K562 (cell line): ENCODE results near the gene PTPRF. TPM values are rescaled to one million over a fixed set of nuclear protein-coding genes. Genes with fewer than 3 reads are reported as not detected.
A peak's percentile ranks its signal among the peaks of the same experiment; 100 is the strongest.

ENCODE experiments used
- ATAC-seq: fragments of 200-7000 bp; cut with Tn5 transposase; 3 replicates; pipeline ENCODE4 v1.9.1; 2020; ENCODE audit warnings: moderate library complexity
- BruUV-seq: library from RNA; stranded (reverse); fragments of 400-500 nt; replicated peaks from 2 replicates; lab custom pipeline; 2021; lab: Mats Ljungman, UMichigan
- CTCF ChIA-PET: fragments of 300-600 bp; formaldehyde crosslinking; extraction: SDS; loops from one replicate; lab custom pipeline; 2021; ENCODE audit warnings: low intra/inter-chr PET ratio; lab: Yijun Ruan, JAX
- POLR2A ChIA-PET: fragments of 300-600, 350-650 bp; sonication (Branson Sonifier 250); formaldehyde crosslinking; extraction: SDS; loops from one replicate; lab custom pipeline; 2021; ENCODE audit warnings: antibody characterized with exemption, inconsistent platforms; lab: Yijun Ruan, JAX
- DNase-seq, 4 experiments: peaks; one replicate each; pipeline versions ENCODE4 v3.0.0 to v3.0.0-alpha.2; 2011 to 2018; ENCODE audit warnings: low spot score in 3 of 4, mixed read lengths in 3 of 4; ENCODE audit errors: extremely low read depth in 1 of 4
- FAIRE-seq: peaks from 2 replicates; lab custom pipeline; 2011; peaks lifted over from hg19 to GRCh38; lab: Jason Lieb, UNC
- H2AFZ ChIP-seq: 2 replicates; pipeline ENCODE4 v1.6.0; 2011; ENCODE audit warnings: low read depth, low read length, control low read depth, inconsistent platforms
- H3K27ac ChIP-seq: fragments of 200-600 bp; 3 replicates; pipeline ENCODE4 v1.8.0; 2011; ENCODE audit warnings: low read depth, mild to moderate bottlenecking, control low read depth, inconsistent platforms, low read length, moderate library complexity, mixed read lengths; ENCODE audit errors: extremely low read depth
- H3K27me3 ChIP-seq, 2 experiments: fragments of 300-600 bp in 1 of 2; 2 replicates in 1 of 2; 3 replicates in 1 of 2; pipeline versions ENCODE4 v1.6.0 to v1.8.0; 2011; ENCODE audit warnings: inconsistent platforms in 2 of 2, low read length in 2 of 2, mild to moderate bottlenecking in 1 of 2, mixed read lengths in 1 of 2, moderate library complexity in 1 of 2; ENCODE audit not compliant: control insufficient read depth in 2 of 2, insufficient read depth in 2 of 2
- H3K36me3 ChIP-seq: fragments of 300-600 bp; 3 replicates; pipeline ENCODE4 v1.8.0; 2011; ENCODE audit warnings: mild to moderate bottlenecking, low read length, inconsistent platforms; ENCODE audit not compliant: control insufficient read depth, insufficient read depth
- H3K4me1 ChIP-seq, 2 experiments: fragments of 200-600 bp in 1 of 2; replicated peaks in 1 of 2; 2 replicates in 1 of 2; 3 replicates in 1 of 2; pipeline versions ENCODE4 v1.5.1 to v1.8.0; 2011; ENCODE audit warnings: inconsistent platforms in 2 of 2, low read length in 2 of 2, mild to moderate bottlenecking in 1 of 2, mixed read lengths in 1 of 2, moderate library complexity in 1 of 2; ENCODE audit not compliant: control insufficient read depth in 2 of 2, insufficient read depth in 2 of 2
- H3K4me2 ChIP-seq: 2 replicates; pipeline ENCODE4 v1.6.1; 2011; ENCODE audit warnings: low read length, control low read depth, inconsistent platforms, mixed read lengths; ENCODE audit not compliant: insufficient read depth
- H3K4me3 ChIP-seq: fragments of 200-600 bp; sonication (generic), shearing (Covaris generic); 2 replicates; pipeline ENCODE4 v1.5.1; 2016; ENCODE audit warnings: control low read depth, inconsistent platforms
- H3K79me2 ChIP-seq: fragments of 200-600 bp; 3 replicates; pipeline ENCODE4 v1.8.0; 2011; ENCODE audit warnings: low read length, inconsistent platforms; ENCODE audit not compliant: control insufficient read depth, insufficient read depth
- H3K9ac ChIP-seq, 2 experiments: 2 replicates each; pipeline versions ENCODE4 v1.6.0 to v1.6.1; 2011; ENCODE audit warnings: low read depth in 2 of 2, low read length in 2 of 2, control low read depth in 1 of 2, inconsistent platforms in 1 of 2, mild to moderate bottlenecking in 1 of 2, mixed read lengths in 1 of 2; ENCODE audit not compliant: insufficient read depth in 1 of 2
- H3K9me1 ChIP-seq: one replicate; pipeline ENCODE4 v1.6.0; 2011; ENCODE audit warnings: inconsistent platforms, mild to moderate bottlenecking, low read length, moderate library complexity; ENCODE audit not compliant: control insufficient read depth, insufficient read depth
- H3K9me3 ChIP-seq: replicated peaks from 2 replicates; pipeline ENCODE4 v1.5.1; 2011; ENCODE audit warnings: low read depth, low read length, inconsistent platforms; ENCODE audit not compliant: control insufficient read depth, insufficient read depth
- H4K20me1 ChIP-seq: replicated peaks from 2 replicates; pipeline ENCODE4 v1.6.1; 2011; ENCODE audit warnings: low read length, inconsistent platforms, mixed read lengths; ENCODE audit not compliant: control insufficient read depth, insufficient read depth
- BHLHE40 ChIP-seq: IDR thresholded peaks from 2 replicates; pipeline ENCODE4 v1.6.1; 2011; ENCODE audit warnings: low read length, improper control_type of control experiment
- DMBX1 ChIP-seq: fragments of 250-450 bp; sonication (Bioruptor Pico); IDR thresholded peaks from 2 replicates; pipeline ENCODE4 v1.8.0; 2022; ENCODE audit warnings: inconsistent platforms, mild to moderate bottlenecking, moderate library complexity, borderline replicate concordance
- E2F6 ChIP-seq, 2 experiments: IDR thresholded peaks; 2 replicates each; pipeline ENCODE4 v1.6.1; 2011; ENCODE audit warnings: borderline replicate concordance in 1 of 2, control low read depth in 1 of 2, low read depth in 1 of 2, low read length in 1 of 2, mild to moderate bottlenecking in 1 of 2, mixed read lengths in 1 of 2, moderate library complexity in 1 of 2; ENCODE audit not compliant: insufficient read depth in 1 of 2, insufficient read length in 1 of 2, poor library complexity in 1 of 2, severe bottlenecking in 1 of 2; ENCODE audit errors: extremely low read depth in 1 of 2
- GTF2E2 ChIP-seq: fragments of 200-800 bp; sonication (Bioruptor generic); IDR thresholded peaks from 2 replicates; pipeline ENCODE4 v1.6.1; 2016; ENCODE audit warnings: missing genetic modification characterization, missing compliant biosample characterization
- L3MBTL2 ChIP-seq: fragments of 450-650 bp; IDR thresholded peaks from 2 replicates; pipeline ENCODE4 v1.6.1; 2016; ENCODE audit warnings: mild to moderate bottlenecking, moderate library complexity
- MAFK ChIP-seq: IDR thresholded peaks from 2 replicates; pipeline ENCODE4 v1.6.1; 2011; ENCODE audit warnings: low read length, improper control_type of control experiment
- MEIS2 ChIP-seq: fragments of 450-650 bp; IDR thresholded peaks from 2 replicates; pipeline ENCODE4 v1.6.1; 2014; ENCODE audit warnings: mild to moderate bottlenecking; ENCODE audit not compliant: partially characterized antibody
- PBX2 ChIP-seq, 2 experiments: IDR thresholded peaks in 1 of 2; conservative IDR thresholded peaks in 1 of 2; 2 replicates each; pipeline ENCODE4 v1.6.1; 2016; ENCODE audit warnings: low read depth in 2 of 2, mild to moderate bottlenecking in 1 of 2, missing compliant biosample characterization in 1 of 2, missing genetic modification characterization in 1 of 2, moderate library complexity in 1 of 2
- PKNOX1 ChIP-seq: fragments of 450-650 bp; IDR thresholded peaks from 2 replicates; pipeline ENCODE4 v1.6.1; 2016
- USF1 ChIP-seq: sonication (generic); formaldehyde crosslinking; IDR thresholded peaks from 2 replicates; pipeline ENCODE4 v1.9.0; 2022; ENCODE audit warnings: mild to moderate bottlenecking, missing genetic modification reagents
- WGBS: fragments of 100-300 bp; shearing (Covaris generic); methylation state at CpG from one replicate; pipeline ENCODE4 v1.1.6; 2016; ENCODE audit warnings: low coverage, mixed read lengths; ENCODE audit not compliant: insufficient coverage; ENCODE audit errors: missing lambda C conversion rate; 5-methylcytosine and 5-hydroxymethylcytosine counted together
- in situ Hi-C: fragments of 300-500 bp; cut with MboI; formaldehyde crosslinking; loops from 4 replicates; pipeline ENCODE4 v1.15.0; 2018; ENCODE audit warnings: inconsistent platforms, mixed read lengths
- intact Hi-C: fragments of 100-400 bp; cut with micrococcal nuclease; formaldehyde crosslinking; loops from 2 replicates; pipeline ENCODE4 v1.14.2; 2022
- polyA plus RNA-seq, 8 experiments: library from polyadenylated mRNA; depleted of rRNA in 4 of 8; stranded (reverse) in 5 of 8; unstranded in 3 of 8; fragments of >200 nt; fragmentation: Nextera tagmentation in 2 of 8; fragmentation: Illumina TruSeq in 1 of 8; extraction: Ambion mirVana in 2 of 8; extraction: Trizol in 1 of 8; gene quantifications; 2 replicates each; pipeline versions ENCODE4 v1.2.1 to v1.2.3, GENCODE V29; 2011 to 2014; ENCODE audit warnings: inconsistent platforms in 1 of 8, missing spikeins in 1 of 8
- total RNA-seq, 7 experiments: library from RNA; depleted of rRNA in 6 of 7; stranded (reverse); fragments of >200 nt in 6 of 7; fragmentation: Illumina TruSeq in 2 of 7; extraction: Trizol in 2 of 7; gene quantifications; 2 replicates each; pipeline versions ENCODE4 v1.2.1 to v1.2.3, GENCODE V29; 2011 to 2021; ENCODE audit warnings: low replicate concordance in 1 of 7
- TF ChIP-seq, protein P1 (sequence below), 2 experiments: fragments of 450-650 bp; conservative IDR thresholded peaks; 2 replicates each; pipeline ENCODE4 v1.6.1; 2017; ENCODE audit warnings: mild to moderate bottlenecking in 2 of 2, moderate library complexity in 2 of 2
- TF ChIP-seq, protein P2 (sequence below): fragments of 450-650 bp; IDR thresholded peaks from 2 replicates; pipeline ENCODE4 v1.6.1; 2016; ENCODE audit warnings: missing biosample characterization, missing genetic modification characterization

Gene PTPRF
- total and polyA plus RNA-seq, 9 of the 15 experiments (the other 6 are each of a cell fraction or from before 2014, with no cell fraction given), result 0.13 to 4.3 (median 1.1) TPM

DNA sequence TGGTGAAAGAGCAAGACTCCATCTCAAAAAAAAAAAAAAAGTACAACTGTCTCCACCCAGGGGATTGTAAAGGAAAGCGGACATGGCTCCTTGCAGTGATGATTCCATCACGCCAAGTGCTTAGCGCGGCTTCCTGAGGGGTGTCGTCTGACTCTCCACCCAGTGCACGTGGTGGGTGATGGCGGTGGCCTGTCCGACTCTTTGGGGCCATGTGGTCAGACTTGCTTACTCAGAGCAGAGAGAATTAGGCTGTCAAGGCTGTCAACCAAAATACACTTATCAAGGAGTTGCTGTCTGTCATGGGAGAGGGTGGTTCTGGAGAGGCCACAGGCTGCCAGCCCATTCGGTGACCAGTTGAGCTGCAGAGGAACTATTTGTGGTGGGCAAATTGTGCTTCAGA, 49.4 kb downstream of the PTPRF start:
- ChIA-PET POLR2A (interaction anchor here (0.7 kb wide), 1 partner anchor 30 kb away, joined by 5 read pairs; no protein-coding TSS in a partner anchor), CTCF (no interaction called here)
- H3K4me3 ChIP-seq, result no peak overlapping the region
- H3K4me2 ChIP-seq, result no peak overlapping the region
- no peak for DNase-seq
- H2AFZ ChIP-seq, result 0 out of 2 replicates have a peak overlapping the region, but pooled peaks have one; percentile 21
- peaks cover 14 to 76% of the 10 kb centered on the region in 2 experiments; a peak in 4 of 5 replicates for H3K27me3 ChIP-seq
- intact Hi-C loops (no loop called here), in situ Hi-C loops (no loop called here)
- 47% methylated on average over 9 of the region's 9 CpGs for WGBS
- BruUV-seq, result no TSS peak
- no peaks in the 10 kb centered on the region for H3K9me3 ChIP-seq
- no peaks in the 10 kb centered on the region for H3K9me1 ChIP-seq
- no peak for FAIRE-seq
- no peaks in the 10 kb centered on the region for H3K79me2 ChIP-seq
- peaks cover 3 to 27% of the 10 kb centered on the region in 2 experiments; a peak in 4 of 5 replicates for H3K4me1 ChIP-seq
- ATAC-seq, result no peak
- H3K36me3 ChIP-seq, result no peaks in the 10 kb centered on the region
- no peak overlapping the region for H3K9ac ChIP-seq
- H3K27ac ChIP-seq, result no peak overlapping the region
- H4K20me1 ChIP-seq, result 0 out of 2 replicates have a peak, but pooled peaks cover 6% of the 10 kb centered on the region
- peak; percentile 61 for TF ChIP-seq MEIS2
- no peak for TF ChIP-seq PBX2 (CRISPR knock-in tag; IDR thresholded peaks at IDR 0.05; ENCODE audit: low read depth)
- TF ChIP-seq PBX2 (tag; conservative IDR thresholded peaks at IDR 0.05; ENCODE audit: low read depth), result peak; percentile 70
- TF ChIP-seq GTF2E2 (tag), result no peak
- peak; percentile 45; the same call in 1 of the 2 replicates for TF ChIP-seq USF1 (CRISPR knock-in tag)
- TF ChIP-seq, protein P1, sequence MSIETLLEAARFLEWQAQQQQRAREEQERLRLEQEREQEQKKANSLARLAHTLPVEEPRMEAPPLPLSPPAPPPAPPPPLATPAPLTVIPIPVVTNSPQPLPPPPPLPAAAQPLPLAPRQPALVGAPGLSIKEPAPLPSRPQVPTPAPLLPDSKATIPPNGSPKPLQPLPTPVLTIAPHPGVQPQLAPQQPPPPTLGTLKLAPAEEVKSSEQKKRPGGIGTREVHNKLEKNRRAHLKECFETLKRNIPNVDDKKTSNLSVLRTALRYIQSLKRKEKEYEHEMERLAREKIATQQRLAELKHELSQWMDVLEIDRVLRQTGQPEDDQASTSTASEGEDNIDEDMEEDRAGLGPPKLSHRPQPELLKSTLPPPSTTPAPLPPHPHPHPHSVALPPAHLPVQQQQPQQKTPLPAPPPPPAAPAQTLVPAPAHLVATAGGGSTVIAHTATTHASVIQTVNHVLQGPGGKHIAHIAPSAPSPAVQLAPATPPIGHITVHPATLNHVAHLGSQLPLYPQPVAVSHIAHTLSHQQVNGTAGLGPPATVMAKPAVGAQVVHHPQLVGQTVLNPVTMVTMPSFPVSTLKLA (conservative IDR thresholded peaks at IDR 0.05), result peak in 1 of 2 experiments; percentile 66; a peak in 3 of 4 replicates
- TF ChIP-seq L3MBTL2, result peak; percentile 90
- TF ChIP-seq MAFK, result no peak
- TF ChIP-seq PKNOX1, result peak; percentile 72
- TF ChIP-seq, protein P2, sequence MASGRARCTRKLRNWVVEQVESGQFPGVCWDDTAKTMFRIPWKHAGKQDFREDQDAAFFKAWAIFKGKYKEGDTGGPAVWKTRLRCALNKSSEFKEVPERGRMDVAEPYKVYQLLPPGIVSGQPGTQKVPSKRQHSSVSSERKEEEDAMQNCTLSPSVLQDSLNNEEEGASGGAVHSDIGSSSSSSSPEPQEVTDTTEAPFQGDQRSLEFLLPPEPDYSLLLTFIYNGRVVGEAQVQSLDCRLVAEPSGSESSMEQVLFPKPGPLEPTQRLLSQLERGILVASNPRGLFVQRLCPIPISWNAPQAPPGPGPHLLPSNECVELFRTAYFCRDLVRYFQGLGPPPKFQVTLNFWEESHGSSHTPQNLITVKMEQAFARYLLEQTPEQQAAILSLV (tag), result no peak
- TF ChIP-seq BHLHE40, result peak; percentile 40; the same call in 1 of the 2 replicates
- TF ChIP-seq DMBX1 (CRISPR knock-in tag), result peak; percentile 61; the same call in 1 of the 2 replicates
- TF ChIP-seq E2F6 (IDR thresholded peaks at IDR 0.05; ENCODE audit: borderline replicate concordance in 1 of 2, extremely low read depth in 1 of 2, insufficient read depth in 1 of 2, insufficient read length in 1 of 2, low read depth in 1 of 2, low read length in 1 of 2, poor library complexity in 1 of 2, severe bottlenecking in 1 of 2), result peak; percentile 31 to 60
